Erythroblast (primary cell): Measurements from ENCODE around the gene GLIS2.

ENCODE experiments used
- GATA1 ChIP-seq: IDR thresholded peaks from 2 replicates; pipeline ENCODE4 v1.6.1; 2011; ENCODE audit warnings: low read depth, mild to moderate bottlenecking, control low read depth, low read length, moderate library complexity
- POLR2A ChIP-seq: IDR thresholded peaks from 2 replicates; pipeline ENCODE4 v1.6.1; 2011; ENCODE audit warnings: mild to moderate bottlenecking, low read length

GRCh38 chr16:4330277-4330874 lies 14.5 kb downstream of the GLIS2 start:
- TF ChIP-seq POLR2A = no peak
- TF ChIP-seq GATA1 = no peak
